ENCODE measurements around the gene LRTM2.

LRTM2 gene

GRCh38 chr12:1820191-1820895, at the start of gene LRTM2:
Gene LRTM2, plus strand, starts transcription at chr12:1820565. Its CDS starts 7,584 bp downstream, at chr12:1828149.
- DNase-seq: no peak

- DNase-seq: no peak
These were observed 46.3 kb upstream of the LRTM2 start for GRCh38 chr12:1773937-1774655.

- no peak for DNase-seq
These were observed 44.0 kb upstream of the LRTM2 start for GRCh38 chr12:1776170-1776921.

- DNase-seq: no peak
These were observed 42.6 kb upstream of the LRTM2 start for GRCh38 chr12:1777798-1778197.

GRCh38 chr12:1778911-1779310, 41.5 kb upstream of the LRTM2 start:
- DNase-seq: no peak

- DNase-seq: no peak
These were observed 40.6 kb upstream of the LRTM2 start for GRCh38 chr12:1779783-1780182.

- no peak for DNase-seq
These were observed 38.6 kb upstream of the LRTM2 start for GRCh38 chr12:1781772-1782171.

- no peak for DNase-seq
These were observed 38.1 kb upstream of the LRTM2 start for GRCh38 chr12:1782215-1782614.

GRCh38 chr12:1787714-1788113, 32.7 kb upstream of the LRTM2 start:
- DNase-seq: no peak

GRCh38 chr12:1790444-1790843, 29.9 kb upstream of the LRTM2 start:
- no peak for DNase-seq

- peak; percentile 69 to 71 for DNase-seq
These were observed 29.1 kb upstream of the LRTM2 start for GRCh38 chr12:1791104-1791841.

GRCh38 chr12:1792406-1792805, 28.0 kb upstream of the LRTM2 start:
- DNase-seq: no peak

GRCh38 chr12:1793426-1794210, 26.7 kb upstream of the LRTM2 start:
- no peak for DNase-seq

GRCh38 chr12:1794440-1795090, 25.8 kb upstream of the LRTM2 start:
- no peak for DNase-seq

- DNase-seq: peak in 1 of 2 experiments; percentile 15
These were observed 25.1 kb upstream of the LRTM2 start for GRCh38 chr12:1795221-1795784.

- DNase-seq: peak; percentile 95 to 97
These were observed 24.4 kb upstream of the LRTM2 start for GRCh38 chr12:1795785-1796514.

GRCh38 chr12:1796515-1797010, 23.8 kb upstream of the LRTM2 start:
- DNase-seq: peak; percentile 66 to 73

GRCh38 chr12:1797011-1797901, 23.1 kb upstream of the LRTM2 start:
- peak; percentile 77 to 80 for DNase-seq

- peak; percentile 22 to 29 for DNase-seq
These were observed 22.2 kb upstream of the LRTM2 start for GRCh38 chr12:1797991-1798640.

Measured in activated T-cell treated with anti-CD3 and anti-CD28 coated beads, Interleukin-2, amount 50 U/mL, for 48 hours (primary cell).